HepG2 (cell line): Measurements from ENCODE around the gene ZNF831. TPM values are rescaled to one million over a fixed set of nuclear protein-coding genes. Genes with fewer than 3 reads are reported as not detected.

Experiments
- ATF3 ChIP-seq: sonication (generic); formaldehyde crosslinking; IDR thresholded peaks from 2 replicates; pipeline ENCODE4 v1.4.0; 2020; ENCODE audit warnings: missing genetic modification reagents
- FOXO4 ChIP-seq: sonication (generic); formaldehyde crosslinking; conservative IDR thresholded peaks from 2 replicates; pipeline ENCODE4 v1.8.1; 2023; ENCODE audit warnings: missing genetic modification reagents
- GMEB2 ChIP-seq: IDR thresholded peaks from 2 replicates; pipeline ENCODE4 v1.6.1; 2016; ENCODE audit warnings: missing biosample characterization, missing genetic modification reagents, low read depth
- KDM5B ChIP-seq: sonication (generic); formaldehyde crosslinking; IDR thresholded peaks from 2 replicates; pipeline ENCODE4 v1.4.0; 2020; ENCODE audit warnings: missing genetic modification reagents, mild to moderate bottlenecking, borderline replicate concordance
- NCOA2 ChIP-seq: sonication (generic); formaldehyde crosslinking; IDR thresholded peaks from 2 replicates; pipeline ENCODE4 v1.8.0; 2022; ENCODE audit warnings: inconsistent platforms
- UBTF ChIP-seq: sonication (generic); formaldehyde crosslinking; IDR thresholded peaks from 2 replicates; pipeline ENCODE4 v1.4.0; 2020; ENCODE audit warnings: mild to moderate bottlenecking, missing genetic modification reagents
- ZBTB26 ChIP-seq: IDR thresholded peaks from 2 replicates; pipeline ENCODE4 v1.6.1; 2016; ENCODE audit warnings: missing compliant biosample characterization, missing genetic modification reagents, borderline replicate concordance
- ZHX1 ChIP-seq: sonication (generic); formaldehyde crosslinking; IDR thresholded peaks from 2 replicates; pipeline ENCODE4 v1.8.1; 2022; ENCODE audit warnings: low read depth, mild to moderate bottlenecking, missing genetic modification reagents
- ZNF331 ChIP-seq: sonication (generic); formaldehyde crosslinking; IDR thresholded peaks from 2 replicates; pipeline ENCODE4 v1.4.0; 2020; ENCODE audit warnings: missing genetic modification reagents
- ZNF598 ChIP-seq: sonication (generic); formaldehyde crosslinking; IDR thresholded peaks from 2 replicates; pipeline ENCODE4 v1.5.1; 2020; ENCODE audit warnings: mild to moderate bottlenecking, missing genetic modification reagents, borderline replicate concordance
- ZNF7 ChIP-seq: IDR thresholded peaks from 2 replicates; pipeline ENCODE4 v1.6.1; 2016; ENCODE audit warnings: missing biosample characterization, missing genetic modification reagents
- ZNF850 ChIP-seq: sonication (generic); formaldehyde crosslinking; conservative IDR thresholded peaks from 2 replicates; pipeline ENCODE4 v1.9.0; 2021; ENCODE audit warnings: mild to moderate bottlenecking, missing genetic modification reagents
- polyA plus RNA-seq, 8 experiments: library from polyadenylated mRNA; depleted of rRNA in 3 of 8; stranded (reverse) in 7 of 8; unstranded in 1 of 8; fragments of >200 nt; fragmentation: Illumina TruSeq in 4 of 8; extraction: Trizol in 4 of 8; gene quantifications; 2 replicates each; pipeline versions ENCODE4 v1.2.1 to v1.2.3, GENCODE V29; 2011 to 2016; ENCODE audit warnings: low read depth in 4 of 8, missing spikeins in 1 of 8, mixed read lengths in 1 of 8; ENCODE audit not compliant: insufficient read depth in 1 of 8
- total RNA-seq, 5 experiments: library from RNA; depleted of rRNA; stranded (reverse); fragments of >200 nt; fragmentation: Illumina TruSeq; extraction: Trizol; gene quantifications; 2 replicates each; pipeline ENCODE4 v1.2.3, GENCODE V29; 2016; ENCODE audit warnings: low read depth in 1 of 5
- TF ChIP-seq, protein P1 (sequence below): IDR thresholded peaks from 2 replicates; pipeline ENCODE4 v1.6.1; 2018; ENCODE audit warnings: missing genetic modification reagents, mild to moderate bottlenecking, missing compliant biosample characterization
- TF ChIP-seq, protein P2 (sequence below): sonication (generic); formaldehyde crosslinking; IDR thresholded peaks from 2 replicates; pipeline ENCODE4 v1.4.0; 2020; ENCODE audit warnings: missing genetic modification reagents

ZNF831 gene
- total and polyA plus RNA-seq, 2 of the 13 experiments (the other 11 are each of a cell fraction or from before 2014, with no cell fraction given), result not detected

- TF ChIP-seq ZNF331 (CRISPR knock-in tag) (peak; percentile 43; the same call in 1 of the 2 replicates), ZBTB26 (CRISPR knock-in tag) (0 out of 2 replicates have a peak, but pooled peaks have one; percentile 30), KDM5B (CRISPR knock-in tag) (no peak), NCOA2 (no peak), FOXO4 (CRISPR knock-in tag) (no peak), UBTF (CRISPR knock-in tag) (no peak), ZNF7 (CRISPR knock-in tag) (peak; percentile 33; the same call in 1 of the 2 replicates), ZNF850 (CRISPR knock-in tag) (no peak), ZHX1 (no peak), GMEB2 (CRISPR knock-in tag) (no peak), ATF3 (CRISPR knock-in tag) (no peak), ZNF598 (CRISPR knock-in tag) (no peak)
- TF ChIP-seq, protein P1, sequence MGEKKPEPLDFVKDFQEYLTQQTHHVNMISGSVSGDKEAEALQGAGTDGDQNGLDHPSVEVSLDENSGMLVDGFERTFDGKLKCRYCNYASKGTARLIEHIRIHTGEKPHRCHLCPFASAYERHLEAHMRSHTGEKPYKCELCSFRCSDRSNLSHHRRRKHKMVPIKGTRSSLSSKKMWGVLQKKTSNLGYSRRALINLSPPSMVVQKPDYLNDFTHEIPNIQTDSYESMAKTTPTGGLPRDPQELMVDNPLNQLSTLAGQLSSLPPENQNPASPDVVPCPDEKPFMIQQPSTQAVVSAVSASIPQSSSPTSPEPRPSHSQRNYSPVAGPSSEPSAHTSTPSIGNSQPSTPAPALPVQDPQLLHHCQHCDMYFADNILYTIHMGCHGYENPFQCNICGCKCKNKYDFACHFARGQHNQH (CRISPR knock-in tag), result no peak
- TF ChIP-seq, protein P2, sequence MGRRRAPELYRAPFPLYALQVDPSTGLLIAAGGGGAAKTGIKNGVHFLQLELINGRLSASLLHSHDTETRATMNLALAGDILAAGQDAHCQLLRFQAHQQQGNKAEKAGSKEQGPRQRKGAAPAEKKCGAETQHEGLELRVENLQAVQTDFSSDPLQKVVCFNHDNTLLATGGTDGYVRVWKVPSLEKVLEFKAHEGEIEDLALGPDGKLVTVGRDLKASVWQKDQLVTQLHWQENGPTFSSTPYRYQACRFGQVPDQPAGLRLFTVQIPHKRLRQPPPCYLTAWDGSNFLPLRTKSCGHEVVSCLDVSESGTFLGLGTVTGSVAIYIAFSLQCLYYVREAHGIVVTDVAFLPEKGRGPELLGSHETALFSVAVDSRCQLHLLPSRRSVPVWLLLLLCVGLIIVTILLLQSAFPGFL (CRISPR knock-in tag), result no peak
Observed at GRCh38 chr20:59141818-59142581, 21.6 kb upstream of the ZNF831 start (continued).
